ENCODE results near the gene MYBL2.
"Not testable (repeated sequence)": the region's sequence is repeated elsewhere in the genome, so short reads cannot be mapped to it uniquely, and the experiment has no call there.

Gene MYBL2

DNA sequence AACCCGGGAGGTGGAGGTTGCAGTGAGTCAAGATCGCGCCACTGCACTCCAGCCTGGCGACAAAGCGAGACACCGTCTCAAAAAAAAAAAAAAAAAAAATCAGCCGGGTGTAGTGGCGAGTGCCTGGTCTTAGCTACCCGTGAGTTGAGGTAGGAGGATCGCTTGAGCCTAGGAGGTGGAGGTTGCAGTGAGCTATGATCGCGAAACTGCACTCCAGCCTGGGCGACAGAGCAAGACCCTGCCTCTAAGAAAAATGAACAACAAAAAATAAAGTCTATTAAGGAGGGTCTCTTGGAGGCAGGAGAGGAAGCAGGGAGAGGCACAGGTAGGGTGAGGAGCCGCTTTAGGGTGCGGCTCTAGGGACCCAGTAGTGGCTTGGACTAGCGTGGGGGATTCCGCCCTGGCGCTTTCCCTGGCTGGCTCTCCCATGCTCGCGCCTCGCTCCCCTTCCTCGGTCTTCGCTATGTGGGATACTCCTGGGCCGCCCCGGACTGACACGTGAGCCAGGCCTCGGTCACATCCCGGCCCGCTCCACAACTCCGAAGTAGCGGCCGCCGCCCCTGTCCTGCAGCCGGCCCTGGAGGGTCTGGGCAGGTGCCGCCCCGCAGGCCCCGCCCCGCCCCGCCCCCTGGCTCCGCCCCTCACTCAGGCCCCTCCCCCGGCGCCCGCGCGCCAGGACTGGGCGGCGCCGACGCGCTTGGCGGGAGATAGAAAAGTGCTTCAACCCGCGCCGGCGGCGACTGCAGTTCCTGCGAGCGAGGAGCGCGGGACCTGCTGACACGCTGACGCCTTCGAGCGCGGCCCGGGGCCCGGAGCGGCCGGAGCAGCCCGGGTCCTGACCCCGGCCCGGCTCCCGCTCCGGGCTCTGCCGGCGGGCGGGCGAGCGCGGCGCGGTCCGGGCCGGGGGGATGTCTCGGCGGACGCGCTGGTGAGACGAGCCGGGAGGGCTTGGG, at the start of gene MYBL2:
Gene MYBL2 (plus strand): TSS at position 739 of the 953 bp plus-strand sequence. CDS start 170 bp downstream, at position 909.
- DNase-seq (ENCODE audit: low read depth), result peak; percentile 54

DNA sequence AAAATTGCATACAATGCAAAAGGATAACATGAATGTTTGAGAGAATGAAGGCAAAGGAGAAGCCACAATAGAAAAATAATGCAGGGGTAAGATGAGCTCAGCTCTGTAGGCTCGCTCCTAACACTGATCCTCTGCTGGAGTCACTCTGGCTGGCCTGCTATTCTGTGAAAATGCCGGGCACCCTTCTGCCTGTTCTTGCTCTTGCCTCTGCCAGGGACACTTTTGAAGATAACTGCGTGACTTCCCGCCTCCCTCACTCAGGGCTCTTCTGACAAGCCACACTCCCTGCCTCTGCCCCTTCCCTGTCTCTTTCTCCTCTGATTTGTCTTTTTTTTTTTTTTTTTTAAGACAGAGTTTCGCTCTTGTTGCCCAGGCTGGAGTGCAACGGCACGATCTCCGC, 35.3 kb upstream of the MYBL2 start:
- no peak for DNase-seq (ENCODE audit: low read depth)

DNA sequence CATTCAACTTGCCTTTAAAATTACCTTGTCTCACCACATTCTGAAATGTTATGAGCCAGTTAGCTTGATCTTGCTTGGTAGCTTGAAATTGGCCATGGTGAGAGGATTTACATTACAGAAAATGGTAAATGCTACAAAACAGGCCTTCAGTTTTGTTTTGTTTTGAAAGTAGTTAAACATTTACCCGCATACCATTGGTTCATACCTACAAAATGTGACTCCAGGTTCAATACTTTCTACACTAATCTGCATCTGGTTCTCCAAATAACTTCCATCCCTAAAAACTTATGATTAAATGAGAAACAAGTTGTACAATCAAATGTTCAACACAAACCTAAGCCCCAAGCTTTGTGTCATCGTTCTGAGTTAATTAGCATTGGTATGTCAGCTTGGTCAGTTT, 30.5 kb upstream of the MYBL2 start:
- DNase-seq (ENCODE audit: low read depth), result no peak

DNA sequence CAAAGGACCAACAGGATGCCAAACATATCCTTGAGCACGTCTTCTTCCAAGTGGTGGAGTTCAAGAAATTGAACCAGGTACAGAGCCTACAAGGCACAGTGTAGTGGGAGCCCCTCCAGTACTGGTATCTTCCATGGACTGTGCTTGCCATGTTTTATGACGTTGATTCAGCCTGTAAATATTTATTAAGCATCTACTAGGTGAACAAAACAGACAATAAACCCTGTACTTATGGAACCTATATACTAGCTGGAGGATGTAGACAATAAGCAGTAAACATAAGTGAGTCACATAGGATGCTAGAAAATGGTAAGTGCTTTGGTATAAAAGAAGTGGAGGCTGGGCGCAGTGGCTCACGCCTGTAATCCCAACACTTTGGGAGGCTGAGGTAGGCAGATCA, 24.4 kb upstream of the MYBL2 start:
- DNase-seq (ENCODE audit: low read depth), result no peak

DNA sequence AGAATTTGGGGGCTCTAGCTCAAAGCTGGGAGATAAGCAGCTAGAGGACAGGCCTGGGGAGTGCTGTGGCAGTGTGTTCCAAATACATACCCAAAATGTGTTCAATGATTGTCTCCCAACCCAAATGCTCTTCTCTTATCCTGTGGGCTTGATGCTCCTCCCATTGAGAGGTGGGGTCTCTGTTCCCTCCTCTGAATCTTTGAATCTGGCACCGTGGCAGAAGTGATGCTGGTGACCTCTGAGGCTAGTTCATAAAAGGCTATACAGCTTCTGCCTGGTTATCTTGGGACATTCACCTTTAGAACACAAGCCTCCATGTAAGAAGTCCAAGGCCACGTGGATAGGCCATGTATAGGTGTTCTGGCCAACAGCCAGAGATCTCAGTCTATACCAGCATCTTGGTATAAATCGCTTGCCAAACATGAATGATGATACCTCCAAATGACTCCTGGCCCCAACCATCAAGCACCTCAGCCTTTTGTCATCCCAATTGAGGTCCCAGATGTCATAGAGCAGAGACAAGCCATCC, 15.9 kb upstream of the MYBL2 start:
- DNase-seq (ENCODE audit: low read depth), result no peak

DNA sequence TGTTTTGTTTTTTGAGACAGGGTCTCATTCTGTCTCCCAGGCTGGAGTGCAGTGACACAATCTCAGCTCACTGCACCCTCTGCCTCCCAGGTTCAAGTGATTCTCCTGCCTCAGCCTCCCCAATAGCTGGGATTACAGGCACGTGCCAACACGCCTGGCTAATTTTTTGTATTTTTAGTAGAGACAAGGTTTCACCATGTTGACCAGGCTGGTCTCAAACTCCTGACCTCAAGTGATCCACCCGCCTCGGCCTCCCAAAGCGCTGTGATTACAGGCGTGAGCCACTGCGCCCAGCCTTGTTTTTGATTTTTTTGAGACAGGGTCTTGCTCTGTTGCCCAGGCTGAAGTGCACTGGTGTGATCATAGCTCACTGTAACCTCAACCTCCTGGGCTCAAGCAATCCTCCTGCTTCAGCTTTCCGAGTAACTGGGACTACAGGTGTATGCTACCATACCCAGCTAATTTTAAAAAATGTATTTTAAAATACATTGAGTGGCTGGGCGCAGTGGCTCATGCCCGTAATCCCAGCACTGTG, 15.2 kb upstream of the MYBL2 start:
- DNase-seq (ENCODE audit: low read depth), result not testable (repeated sequence)

DNA sequence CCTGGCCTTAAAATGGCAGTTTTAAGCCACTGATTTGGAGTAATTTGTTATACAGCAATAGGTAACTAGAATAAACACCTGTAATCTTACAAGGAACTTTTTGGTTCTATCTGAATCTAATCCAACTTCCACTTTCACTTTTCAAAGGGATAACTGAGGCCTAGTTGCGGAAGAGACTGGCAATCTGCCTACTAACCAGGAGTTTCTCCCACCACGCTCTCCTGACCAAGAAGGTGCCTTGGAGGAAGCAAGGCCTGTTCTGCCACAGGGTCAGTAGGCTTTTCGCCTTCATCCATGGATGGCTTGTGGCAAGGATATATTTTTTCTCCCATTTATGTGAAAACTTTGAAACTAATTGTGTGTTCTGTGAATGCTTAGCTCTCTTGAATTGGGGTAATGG, 12.9 kb upstream of the MYBL2 start:
- no peak for DNase-seq (ENCODE audit: low read depth)

DNA sequence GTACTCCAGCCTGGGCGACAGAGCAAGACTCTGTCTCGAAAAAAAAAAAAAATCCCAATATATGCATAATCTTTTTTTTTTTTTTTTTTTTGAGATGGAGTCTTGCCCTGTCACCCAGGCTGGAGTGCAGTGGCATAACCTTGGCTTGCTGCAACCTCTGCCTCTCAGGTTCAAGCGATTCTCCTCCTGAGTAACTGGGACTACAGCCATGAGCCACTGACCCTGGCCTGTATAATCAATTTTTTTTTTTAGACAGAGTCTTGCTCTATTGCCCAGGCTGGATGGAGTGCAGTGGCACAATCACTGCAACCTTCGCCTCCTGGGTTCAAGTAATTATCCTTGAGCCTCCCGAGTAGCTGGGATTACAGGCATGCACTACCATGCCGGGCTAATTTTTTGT, 11.7 kb upstream of the MYBL2 start:
- DNase-seq (ENCODE audit: low read depth), result not testable (repeated sequence)

DNA sequence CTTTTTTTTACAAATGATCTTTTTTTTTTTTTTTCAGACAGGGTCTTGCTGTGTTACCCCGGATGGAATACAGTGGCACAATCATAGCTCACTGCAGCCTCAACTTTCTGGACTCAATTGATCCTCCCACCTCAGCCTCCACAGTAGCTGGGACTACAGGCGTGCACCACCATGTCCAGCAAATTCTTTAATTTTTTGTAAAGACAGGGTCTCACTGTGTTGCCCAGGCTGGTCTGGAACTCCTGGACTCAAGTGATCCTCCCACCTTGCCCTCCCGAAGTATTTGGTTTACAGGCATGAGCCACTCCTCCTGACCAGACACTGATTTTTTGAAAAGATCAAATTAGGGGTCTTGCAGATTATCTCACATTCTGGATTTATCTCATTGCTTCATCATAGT, 11.0 kb upstream of the MYBL2 start:
- DNase-seq (ENCODE audit: low read depth), result no peak

DNA sequence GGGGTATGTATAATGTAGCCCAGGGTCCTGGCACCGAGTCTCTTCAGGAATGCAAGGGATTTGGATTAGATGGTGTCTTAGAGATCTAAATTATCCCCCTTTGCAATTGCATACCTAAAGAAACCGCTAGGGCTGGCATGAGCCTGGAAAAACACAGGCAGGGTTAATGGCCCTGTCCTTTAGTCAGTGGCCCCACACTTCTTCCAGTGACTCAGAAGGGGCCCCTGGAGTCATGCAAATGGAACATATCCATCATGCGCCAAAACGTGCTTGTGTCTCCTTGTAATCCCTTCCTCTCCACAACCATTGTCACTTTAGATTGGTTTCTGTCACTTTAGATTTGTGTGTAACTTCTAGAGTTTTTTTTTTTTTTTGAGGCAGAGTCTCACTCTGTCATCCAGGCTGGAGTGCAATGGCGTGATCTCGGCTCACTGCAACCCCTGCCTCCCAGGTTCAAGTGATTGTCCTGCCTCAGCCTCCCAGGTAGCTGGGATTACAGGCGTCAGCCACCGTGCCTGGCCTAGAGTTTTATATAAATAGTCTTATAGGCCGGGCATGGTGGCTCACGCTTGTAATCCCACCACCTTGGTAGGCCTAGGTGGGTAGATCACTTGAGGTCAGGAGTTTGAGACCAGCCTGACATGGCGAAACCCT, 8.7 kb upstream of the MYBL2 start:
- no peak for DNase-seq (ENCODE audit: low read depth)

DNA sequence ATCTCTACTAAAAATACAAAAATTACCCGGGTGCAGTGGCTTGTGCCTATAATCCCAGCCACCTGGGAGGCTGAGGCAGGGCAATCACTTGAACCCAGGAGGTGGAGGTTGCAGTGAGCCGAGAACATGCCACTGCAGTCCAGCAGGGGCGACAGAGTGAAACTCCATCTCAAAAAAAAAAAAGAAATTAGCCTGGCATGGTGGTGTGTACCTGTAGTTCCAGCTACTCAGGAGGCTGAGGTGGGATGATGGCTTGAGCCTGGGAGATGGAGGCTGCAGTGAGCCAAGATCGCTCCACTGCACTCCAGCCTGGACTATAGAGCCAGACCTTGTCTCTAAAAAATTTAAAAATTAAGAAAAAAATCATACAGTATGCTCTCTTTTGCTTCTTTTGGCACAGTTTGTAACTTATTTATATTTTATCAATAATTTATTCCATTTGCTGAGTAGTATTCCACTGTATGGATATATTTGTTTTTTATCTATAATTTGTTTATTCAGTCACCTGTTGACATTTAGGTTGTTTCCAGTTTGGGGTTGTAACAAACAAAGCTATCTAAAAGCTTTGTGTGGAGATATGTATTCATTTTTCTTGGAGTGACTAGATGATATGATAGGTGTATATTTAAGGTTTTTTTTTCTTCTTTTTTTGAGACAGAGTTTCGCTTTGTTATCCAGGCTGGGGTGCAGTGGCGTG, 8.0 kb upstream of the MYBL2 start:
- DNase-seq (ENCODE audit: low read depth), result no peak

DNA sequence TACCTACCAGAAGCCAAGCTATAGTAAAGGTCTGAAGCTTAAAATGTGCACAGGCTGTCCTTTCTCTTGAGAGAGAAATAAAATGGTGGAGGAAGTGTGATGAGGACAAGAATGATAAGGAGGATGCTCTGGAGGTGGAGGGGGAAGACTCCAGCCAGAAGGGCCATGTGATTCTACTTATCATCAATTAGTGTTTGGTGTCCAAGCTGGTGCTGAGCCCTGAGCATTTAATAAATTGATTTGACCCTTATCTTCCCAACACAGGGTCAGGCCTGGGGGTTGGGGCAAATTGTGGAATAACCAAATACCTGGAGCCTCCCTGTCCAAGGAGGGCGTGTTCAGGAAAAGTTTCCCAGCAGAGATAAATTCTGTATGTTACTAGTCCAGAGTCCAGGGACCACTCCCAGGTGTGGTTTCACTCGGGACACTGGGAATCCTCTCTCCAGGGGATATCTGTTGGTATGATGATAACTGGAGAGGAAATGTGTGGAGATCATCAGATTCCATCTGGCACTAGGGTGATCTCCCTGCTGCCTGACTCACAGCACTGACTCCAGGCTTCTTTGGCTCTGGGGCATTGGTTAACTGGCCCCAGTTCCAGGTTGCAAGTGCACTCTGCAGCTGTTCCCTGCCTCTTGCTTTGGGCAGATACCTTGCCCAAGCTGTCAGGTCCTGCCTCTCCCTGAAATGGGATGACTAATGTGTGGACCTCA, 3.8 kb upstream of the MYBL2 start:
- DNase-seq (ENCODE audit: low read depth), result no peak

DNA sequence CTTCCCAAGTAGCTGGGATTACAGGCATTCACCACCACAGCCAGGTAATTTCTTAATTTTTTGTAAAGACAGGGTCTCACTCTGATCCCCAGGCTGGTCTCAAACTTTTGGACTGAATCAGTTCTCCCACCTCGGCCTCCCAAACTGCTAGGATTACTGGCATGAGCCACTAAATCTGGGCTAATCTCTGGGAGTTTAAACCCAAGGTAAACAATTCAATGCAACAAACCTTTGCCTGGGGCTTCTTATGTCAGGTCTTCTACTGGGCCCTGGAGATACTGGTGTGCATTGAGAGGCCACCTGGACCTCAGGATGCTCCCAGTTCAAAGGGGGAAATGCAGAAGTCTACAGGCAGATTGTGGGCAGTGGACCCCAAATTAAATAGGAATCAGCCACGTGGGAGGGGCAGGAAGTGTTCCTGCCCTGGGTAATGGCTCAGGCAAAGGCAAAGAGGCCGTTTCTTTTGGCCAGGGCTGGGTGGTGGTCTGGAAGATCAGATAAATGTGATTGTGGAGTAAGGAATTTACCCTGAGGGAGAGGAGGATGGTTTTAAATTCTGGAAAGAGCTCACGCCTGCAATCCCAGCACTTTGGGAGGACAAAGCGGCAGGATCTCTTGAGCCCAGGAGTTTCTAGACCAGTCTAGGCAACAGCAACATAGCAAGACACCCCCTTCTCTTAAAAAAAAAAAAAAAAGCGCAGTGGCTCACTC, 1.3 kb upstream of the MYBL2 start:
- no peak for DNase-seq (ENCODE audit: low read depth)

DNA sequence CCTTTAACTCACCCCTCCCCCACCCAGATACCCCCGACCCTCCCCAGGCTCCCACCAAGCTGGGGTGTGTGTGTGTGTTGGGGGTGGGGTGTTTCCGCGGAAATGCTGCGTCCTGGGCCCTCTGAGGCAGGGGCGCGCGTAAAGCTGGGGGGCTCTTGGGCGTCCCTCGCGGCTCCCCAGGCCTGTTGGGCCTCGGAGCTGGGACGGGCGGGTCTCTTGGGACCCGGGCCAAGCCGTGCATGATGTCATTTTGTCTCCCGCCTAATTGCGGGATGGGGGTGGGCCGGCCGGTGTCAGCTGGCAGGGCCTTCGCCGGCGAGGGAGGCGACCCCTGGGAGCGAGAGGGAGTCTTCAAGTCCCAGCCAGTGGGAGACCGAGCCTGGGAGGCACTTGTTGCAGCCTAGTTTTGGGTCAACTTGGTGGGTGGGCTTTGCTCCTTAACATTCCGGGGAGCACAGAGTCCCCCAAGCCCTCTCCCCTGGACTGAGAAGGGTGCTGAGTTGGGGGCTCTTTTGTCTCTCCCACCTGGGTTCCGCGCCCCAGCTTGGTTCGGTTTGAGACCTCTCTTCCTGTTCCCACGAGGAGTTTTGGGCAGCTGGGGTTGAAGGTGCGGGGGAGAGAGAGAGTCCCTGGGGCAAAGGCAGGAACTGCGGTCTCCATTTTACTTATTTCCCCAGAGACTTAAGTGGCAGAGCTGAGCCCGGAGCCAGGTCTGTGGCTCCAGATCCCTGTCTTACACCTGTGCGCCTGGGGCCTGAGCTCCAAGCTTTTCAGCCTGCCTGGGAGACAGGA, 623 bp downstream of the MYBL2 start:
- DNase-seq (ENCODE audit: low read depth), result no peak

DNA sequence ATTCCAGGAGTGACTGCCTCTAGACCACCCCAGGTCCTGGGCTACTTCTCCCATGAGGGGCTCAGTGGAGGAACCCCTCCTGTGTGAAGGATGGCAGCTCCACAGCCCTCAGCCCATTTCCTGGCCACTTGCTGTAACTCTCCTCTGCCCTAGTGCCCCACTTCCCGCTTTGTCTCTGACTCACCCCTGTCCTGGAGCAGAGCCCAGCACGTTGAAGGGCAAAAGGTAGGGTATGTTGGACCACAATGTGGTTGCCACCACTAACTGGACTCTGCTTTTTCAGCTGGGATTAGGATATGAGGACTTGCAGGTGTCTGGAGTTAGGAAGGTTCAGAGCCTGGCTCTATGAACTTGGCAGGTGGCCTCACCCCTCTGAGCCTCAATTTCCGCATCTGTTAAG, 2.4 kb downstream of the MYBL2 start:
- no peak for DNase-seq (ENCODE audit: low read depth)

DNA sequence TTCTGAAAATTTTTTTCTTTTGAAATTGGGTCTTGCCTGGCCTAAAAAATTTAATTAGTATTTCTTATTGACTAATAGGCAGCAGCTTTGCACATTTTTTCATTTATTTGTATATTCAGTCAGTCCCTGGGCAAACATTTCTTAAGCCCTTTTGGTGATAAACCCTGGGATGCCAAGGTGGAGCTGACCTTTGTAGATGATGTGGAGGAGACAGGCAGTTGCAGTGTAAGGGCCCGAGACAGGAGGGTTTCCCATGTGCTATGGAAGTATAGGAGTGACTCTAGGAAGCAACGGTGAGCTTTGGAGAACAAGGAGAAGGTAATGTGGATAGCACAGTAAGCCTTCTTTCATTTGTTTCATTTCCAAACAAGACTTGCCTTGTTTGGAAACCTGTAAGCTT, 3.5 kb downstream of the MYBL2 start:
- DNase-seq (ENCODE audit: low read depth), result no peak

DNA sequence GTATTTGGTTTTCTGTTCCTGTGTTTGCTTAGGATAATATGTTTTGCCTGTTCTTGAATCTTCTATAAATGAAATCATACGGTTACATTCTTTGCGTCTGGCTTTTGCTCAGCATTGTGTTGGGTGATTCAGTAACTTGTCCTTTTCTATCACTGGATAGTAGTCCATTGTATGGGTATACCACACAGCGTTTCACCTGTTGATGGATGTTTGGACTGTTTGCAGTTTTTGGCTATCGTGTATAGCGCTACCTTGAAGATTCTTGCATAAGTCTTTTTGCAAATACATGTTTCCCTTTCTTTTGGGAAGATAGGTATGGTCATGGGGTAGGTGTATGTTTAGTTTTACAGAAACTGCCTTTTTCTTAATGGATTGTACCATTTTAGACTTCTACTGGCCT, 9.5 kb downstream of the MYBL2 start:
- no peak for DNase-seq (ENCODE audit: low read depth)

DNA sequence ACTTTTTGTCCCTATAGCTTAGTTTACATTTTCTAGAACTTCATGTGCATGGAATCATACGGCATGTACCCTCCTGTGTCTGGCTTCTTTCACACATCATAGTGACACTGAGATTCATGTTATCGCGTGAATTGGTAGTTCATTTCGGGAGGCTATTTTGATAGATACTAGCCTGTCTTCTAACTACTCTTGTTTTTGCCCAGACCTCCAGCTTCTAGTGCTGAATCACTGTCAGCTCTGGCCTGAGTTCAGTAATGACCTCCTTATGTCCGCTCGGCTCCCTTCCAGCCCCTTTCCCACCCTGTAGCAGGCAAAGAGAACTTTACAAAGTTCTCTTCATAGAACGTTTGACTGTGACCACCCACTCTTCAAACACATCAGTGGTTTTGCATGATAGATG, 14.1 kb downstream of the MYBL2 start:
- DNase-seq (ENCODE audit: low read depth), result no peak

DNA sequence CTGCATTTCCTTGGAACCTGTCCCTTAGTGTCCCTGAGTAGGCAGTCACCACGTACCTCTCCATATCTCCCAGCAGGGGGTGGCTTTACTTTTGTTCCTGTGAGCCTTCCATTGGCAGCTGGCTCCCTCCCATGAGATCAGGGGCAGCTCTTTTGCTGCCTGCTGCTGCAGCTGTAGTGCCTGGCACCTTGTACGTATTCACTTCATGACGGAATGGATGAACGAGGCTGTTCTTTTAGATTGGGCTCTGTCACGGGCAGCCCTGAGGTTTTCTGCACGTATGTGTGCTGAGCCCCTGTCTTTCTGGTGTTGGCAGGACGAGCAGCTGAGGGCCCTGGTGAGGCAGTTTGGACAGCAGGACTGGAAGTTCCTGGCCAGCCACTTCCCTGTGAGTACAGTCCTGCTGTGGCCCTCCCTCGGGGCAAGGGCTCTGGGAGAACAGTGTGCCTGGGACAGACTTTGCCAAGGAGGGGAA, 14.6 kb downstream of the MYBL2 start:
- DNase-seq (ENCODE audit: low read depth), result no peak

DNA sequence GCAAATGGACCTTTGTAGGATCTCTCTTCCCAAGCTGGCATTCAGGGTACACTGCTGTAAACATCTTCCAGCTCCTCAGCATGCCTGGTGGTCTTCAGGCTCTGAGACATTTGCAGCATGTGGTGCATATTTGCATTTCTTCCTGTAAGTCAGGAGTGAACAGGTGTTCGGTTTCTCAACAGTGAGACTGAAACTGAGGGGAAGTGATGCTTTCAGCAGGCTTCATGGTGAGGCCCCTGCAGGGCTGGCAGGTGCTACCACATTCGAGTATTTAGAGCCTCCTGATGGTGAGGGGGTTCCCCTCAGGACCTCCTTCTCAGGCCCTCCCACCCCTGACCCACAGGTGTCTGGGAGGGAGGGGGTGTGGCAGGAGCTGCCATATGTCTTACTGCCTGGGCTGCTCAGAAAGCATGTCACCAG, 15.1 kb downstream of the MYBL2 start:
- no peak for DNase-seq (ENCODE audit: low read depth)
